Hepatocyte (in vitro differentiated cells): Measurements from ENCODE around the gene CUX1. TPM values are rescaled to one million over a fixed set of nuclear protein-coding genes. Genes with fewer than 3 reads are reported as not detected.

Source experiments
- DNase-seq: peaks from one replicate; pipeline ENCODE4 v3.0.0-alpha.2; 2016; ENCODE audit warnings: low spot score
- H2AFZ ChIP-seq: fragments of 200-600 bp; sonication (generic); 2 replicates; pipeline ENCODE4 v1.6.0; 2016; ENCODE audit warnings: antibody characterized with exemption, mild to moderate bottlenecking
- H3K27ac ChIP-seq: fragments of 200-600 bp; sonication (generic); 2 replicates; pipeline ENCODE4 v1.5.1; 2016; ENCODE audit warnings: mild to moderate bottlenecking
- H3K27me3 ChIP-seq: fragments of 200-600 bp; sonication (generic); 2 replicates; pipeline ENCODE4 v1.6.1; 2016
- H3K36me3 ChIP-seq: fragments of 200-600 bp; sonication (generic); replicated peaks from 2 replicates; pipeline ENCODE4 v1.5.1; 2016; ENCODE audit warnings: low read depth; ENCODE audit not compliant: insufficient read depth
- H3K4me1 ChIP-seq: fragments of 200-600 bp; sonication (generic); 2 replicates; pipeline ENCODE4 v1.5.1; 2016; ENCODE audit warnings: mild to moderate bottlenecking, moderate library complexity; ENCODE audit not compliant: insufficient read depth
- H3K4me2 ChIP-seq: fragments of 200-600 bp; sonication (generic); 2 replicates; pipeline ENCODE4 v1.6.0; 2016
- H3K4me3 ChIP-seq: fragments of 200-600 bp; sonication (generic); 2 replicates; pipeline ENCODE4 v1.5.1; 2016; ENCODE audit warnings: mild to moderate bottlenecking
- H3K79me2 ChIP-seq: fragments of 200-600 bp; sonication (generic); 2 replicates; pipeline ENCODE4 v1.6.0; 2017; ENCODE audit warnings: mild to moderate bottlenecking
- H3K9me2 ChIP-seq: fragments of 200-600 bp; sonication (generic); replicated peaks from 2 replicates; pipeline ENCODE4 v1.6.0; 2017; ENCODE audit warnings: mild to moderate bottlenecking; ENCODE audit not compliant: insufficient read depth
- H3K9me3 ChIP-seq: fragments of 200-600 bp; sonication (generic); 2 replicates; pipeline ENCODE4 v1.5.1; 2016; ENCODE audit warnings: low read depth, mild to moderate bottlenecking
- H4K20me1 ChIP-seq: fragments of 200-600 bp; sonication (generic); 2 replicates; pipeline ENCODE4 v1.6.0; 2016; ENCODE audit warnings: mild to moderate bottlenecking; ENCODE audit not compliant: insufficient read depth, poor library complexity, severe bottlenecking
- EZH2 ChIP-seq: fragments of 200-600 bp; sonication (generic); IDR thresholded peaks from 2 replicates; pipeline ENCODE4 v1.6.1; 2016; ENCODE audit warnings: antibody characterized with exemption, mild to moderate bottlenecking, borderline replicate concordance
- EZH2phosphoT487 ChIP-seq: fragments of 200-600 bp; sonication (generic); IDR thresholded peaks from one replicate; pipeline ENCODE4 v1.6.1; 2018; ENCODE audit warnings: antibody characterized with exemption, mild to moderate bottlenecking, low read depth, moderate library complexity; ENCODE audit not compliant: unreplicated experiment, severe bottlenecking
- WGBS: methylation state at CpG from one replicate; pipeline ENCODE4 v1.1.6; 2016; ENCODE audit warnings: low lambda C conversion rate; ENCODE audit errors: missing lambda C conversion rate; 5-methylcytosine and 5-hydroxymethylcytosine counted together
- polyA plus RNA-seq: library from polyadenylated mRNA; unstranded; fragments of >200 nt; fragmentation: Nextera tagmentation; extraction: Ambion mirVana; gene quantifications from 2 replicates; pipeline ENCODE4 v1.2.1, GENCODE V29; 2016
- total RNA-seq: library from RNA; depleted of rRNA; stranded (reverse); fragments of >200 nt; gene quantifications from 2 replicates; pipeline ENCODE4 v1.2.3, GENCODE V29; 2014
- TF ChIP-seq, protein P1 (sequence below): fragments of 200-600 bp; sonication (generic); IDR thresholded peaks from 2 replicates; pipeline ENCODE4 v1.5.1; 2016; ENCODE audit warnings: antibody characterized with exemption, mild to moderate bottlenecking; ENCODE audit not compliant: poor library complexity

Gene CUX1
- total and polyA plus RNA-seq, 2 experiments from 2014 or later: 60.1 to 76.8 TPM

DNA sequence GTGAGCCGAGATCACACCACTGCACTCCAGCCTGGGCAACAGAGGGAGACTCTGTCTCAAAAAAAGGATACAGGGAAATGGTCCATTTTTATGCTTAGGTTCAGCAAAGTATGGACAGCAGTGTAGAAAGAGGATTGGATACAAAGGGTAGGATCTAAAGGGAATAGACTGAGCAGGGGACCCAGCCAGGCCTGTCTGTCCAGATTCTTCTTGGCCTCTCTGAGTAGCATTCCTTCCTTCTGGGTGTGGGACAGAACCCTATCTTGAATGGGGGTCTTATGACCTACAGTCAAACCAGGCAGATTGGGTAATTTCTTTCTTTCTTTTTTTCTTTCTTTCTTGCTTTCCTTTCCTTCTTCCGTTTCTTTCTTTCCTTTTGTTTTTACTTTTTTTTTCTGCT, 494.9 kb downstream of the CUX1 start:
- Histone ChIP-seq H3K4me1 (peaks cover 3% of the 10 kb centered on the region), H3K4me3 (no peak overlapping the region), H3K27ac (no peak overlapping the region), H3K36me3 (no peaks in the 10 kb centered on the region), H3K4me2 (no peak overlapping the region), H4K20me1 (no peaks in the 10 kb centered on the region), H3K27me3 (no peaks in the 10 kb centered on the region), H3K9me3 (no peaks in the 10 kb centered on the region), H3K79me2 (no peaks in the 10 kb centered on the region), H2AFZ (no peak overlapping the region), H3K9me2 (no peaks in the 10 kb centered on the region)
- DNase-seq: no peak
- WGBS: 97% methylated on average over 2 of the region's 2 CpGs
- TF ChIP-seq, protein P1, sequence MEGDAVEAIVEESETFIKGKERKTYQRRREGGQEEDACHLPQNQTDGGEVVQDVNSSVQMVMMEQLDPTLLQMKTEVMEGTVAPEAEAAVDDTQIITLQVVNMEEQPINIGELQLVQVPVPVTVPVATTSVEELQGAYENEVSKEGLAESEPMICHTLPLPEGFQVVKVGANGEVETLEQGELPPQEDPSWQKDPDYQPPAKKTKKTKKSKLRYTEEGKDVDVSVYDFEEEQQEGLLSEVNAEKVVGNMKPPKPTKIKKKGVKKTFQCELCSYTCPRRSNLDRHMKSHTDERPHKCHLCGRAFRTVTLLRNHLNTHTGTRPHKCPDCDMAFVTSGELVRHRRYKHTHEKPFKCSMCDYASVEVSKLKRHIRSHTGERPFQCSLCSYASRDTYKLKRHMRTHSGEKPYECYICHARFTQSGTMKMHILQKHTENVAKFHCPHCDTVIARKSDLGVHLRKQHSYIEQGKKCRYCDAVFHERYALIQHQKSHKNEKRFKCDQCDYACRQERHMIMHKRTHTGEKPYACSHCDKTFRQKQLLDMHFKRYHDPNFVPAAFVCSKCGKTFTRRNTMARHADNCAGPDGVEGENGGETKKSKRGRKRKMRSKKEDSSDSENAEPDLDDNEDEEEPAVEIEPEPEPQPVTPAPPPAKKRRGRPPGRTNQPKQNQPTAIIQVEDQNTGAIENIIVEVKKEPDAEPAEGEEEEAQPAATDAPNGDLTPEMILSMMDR: no peak
- TF ChIP-seq EZH2 (no peak), EZH2phosphoT487 (no peak)

DNA sequence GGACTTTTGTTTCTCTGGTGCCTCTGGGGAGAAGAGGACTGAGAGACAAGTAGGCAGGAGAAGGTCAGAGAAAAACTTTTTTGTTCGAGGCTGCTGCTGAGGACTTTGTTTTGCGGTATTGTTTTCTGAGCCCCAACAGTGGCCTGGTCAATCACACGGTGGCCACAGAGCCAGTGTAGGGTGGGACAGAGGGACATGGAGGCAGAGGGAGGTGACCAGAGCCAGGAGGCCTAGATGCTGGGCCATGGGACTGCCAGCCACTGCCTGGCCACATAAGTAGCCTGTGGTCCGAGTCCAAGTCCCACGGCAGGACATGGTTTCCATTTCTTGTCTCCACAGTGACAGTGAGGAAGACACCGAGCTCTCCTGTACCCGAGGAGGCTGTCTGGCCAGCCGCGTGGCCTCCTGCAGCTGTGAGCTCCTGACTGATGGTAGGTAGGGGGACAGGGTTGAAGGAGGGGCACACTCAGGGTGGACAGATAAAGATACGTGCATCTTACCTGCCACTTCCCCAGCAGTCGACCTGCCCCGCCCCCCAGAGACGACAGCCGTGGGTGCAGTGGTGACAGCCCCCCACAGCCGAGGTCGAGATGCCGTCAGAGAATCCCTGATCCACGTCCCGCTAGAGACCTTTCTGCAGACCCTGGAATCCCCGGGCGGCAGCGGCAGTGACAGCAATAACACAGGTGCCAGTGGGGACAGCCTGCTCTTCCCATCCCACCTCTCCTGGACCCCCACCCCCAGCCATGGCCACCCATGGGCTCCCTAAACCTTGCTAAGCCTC, 496.8 kb downstream of the CUX1 start:
- TF ChIP-seq, protein P1: no peak
- no peak for TF ChIP-seq EZH2phosphoT487
- TF ChIP-seq EZH2: no peak
- WGBS: 95% methylated on average over 19 of the region's 22 CpGs

DNA sequence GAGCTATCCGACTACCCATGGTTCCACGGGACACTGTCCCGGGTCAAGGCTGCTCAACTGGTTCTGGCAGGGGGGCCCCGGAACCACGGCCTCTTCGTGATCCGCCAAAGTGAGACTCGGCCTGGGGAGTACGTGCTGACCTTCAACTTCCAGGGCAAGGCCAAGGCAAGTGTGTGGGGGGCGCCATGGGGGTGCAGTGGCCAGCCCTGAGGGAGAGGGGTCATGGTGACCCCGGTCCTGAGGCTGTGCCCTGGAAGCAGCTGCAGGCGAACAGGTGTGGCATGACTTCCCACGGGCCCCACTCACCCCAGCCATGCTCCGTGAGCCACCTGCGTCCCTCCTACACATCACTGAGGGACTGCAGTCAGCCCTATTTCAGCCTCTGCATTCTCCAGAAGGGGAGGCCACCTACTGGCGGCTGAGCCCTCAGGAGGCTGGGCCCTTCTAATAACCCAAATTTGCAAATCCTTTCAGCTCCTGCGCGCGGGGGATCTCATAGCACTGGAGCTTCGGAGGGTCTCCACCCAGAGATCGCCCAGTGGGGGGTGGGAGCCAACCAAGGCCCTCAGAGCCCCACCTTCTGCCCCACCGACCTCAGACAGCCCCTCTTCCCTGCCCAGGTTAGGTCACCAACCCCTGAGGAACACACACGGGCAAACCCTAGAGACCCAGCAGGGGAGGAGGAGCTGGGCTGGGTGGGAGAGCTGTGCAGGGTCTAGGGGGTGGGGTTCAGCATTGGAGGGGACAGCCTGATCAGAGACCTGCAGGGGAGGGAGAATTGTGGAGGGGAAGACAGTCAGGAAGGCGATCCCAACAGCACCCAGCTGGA, 500.0 kb downstream of the CUX1 start:
- TF ChIP-seq EZH2 (no peak), EZH2phosphoT487 (no peak)
- TF ChIP-seq, protein P1: no peak
- Histone ChIP-seq H3K79me2 (no peaks in the 10 kb centered on the region), H3K4me2 (no peak overlapping the region), H3K27me3 (no peaks in the 10 kb centered on the region), H3K4me3 (no peak overlapping the region), H2AFZ (no peak overlapping the region), H3K9me3 (no peaks in the 10 kb centered on the region), H3K4me1 (no peaks in the 10 kb centered on the region), H4K20me1 (no peaks in the 10 kb centered on the region), H3K36me3 (no peaks in the 10 kb centered on the region), H3K27ac (no peak overlapping the region), H3K9me2 (no peaks in the 10 kb centered on the region)
- WGBS: 86% methylated on average over 22 of the region's 24 CpGs
- no peak for DNase-seq

More for the DNA sequence above, 496.8 kb downstream of the CUX1 start:
- H3K79me2 ChIP-seq: no peaks in the 10 kb centered on the region
- no peaks in the 10 kb centered on the region for H3K27me3 ChIP-seq
- H4K20me1 ChIP-seq: no peaks in the 10 kb centered on the region
- no peaks in the 10 kb centered on the region for H3K4me1 ChIP-seq
- no peak for DNase-seq
- no peak overlapping the region for H3K4me2 ChIP-seq
- no peak overlapping the region for H3K4me3 ChIP-seq
- no peak overlapping the region for H3K27ac ChIP-seq
- no peaks in the 10 kb centered on the region for H3K9me3 ChIP-seq
- no peak overlapping the region for H2AFZ ChIP-seq
- H3K9me2 ChIP-seq: no peaks in the 10 kb centered on the region
- H3K36me3 ChIP-seq: no peaks in the 10 kb centered on the region
